Bronchial epithelial cell (primary cell): ENCODE results near the gene TRRAP. TPM values are rescaled to one million over a fixed set of nuclear protein-coding genes. Genes with fewer than 3 reads are reported as not detected.

Source experiments
- DNase-seq: peaks from one replicate; pipeline ENCODE4 v3.0.0-alpha.2; 2010; ENCODE audit warnings: low read depth
- FAIRE-seq: peaks from 2 replicates; lab custom pipeline; 2011; peaks lifted over from hg19 to GRCh38; lab: Jason Lieb, UNC
- H3K27me3 ChIP-seq: 2 replicates; pipeline ENCODE4 v1.5.1; 2011; ENCODE audit warnings: low read length; ENCODE audit not compliant: control insufficient read depth, insufficient read depth
- H3K36me3 ChIP-seq: 2 replicates; pipeline ENCODE4 v1.5.1; 2011; ENCODE audit warnings: low read length; ENCODE audit not compliant: control insufficient read depth, insufficient read depth
- H3K4me3 ChIP-seq: 2 replicates; pipeline ENCODE4 v1.5.1; 2011; ENCODE audit warnings: mild to moderate bottlenecking, low read depth, low read length, control low read depth
- CTCF ChIP-seq: IDR thresholded peaks from 2 replicates; pipeline ENCODE4 v1.5.1; 2011; ENCODE audit warnings: mild to moderate bottlenecking, moderate library complexity, low read length, control low read depth, inconsistent platforms; ENCODE audit not compliant: insufficient read depth, severe bottlenecking
- total RNA-seq: library from RNA; depleted of rRNA; stranded (reverse); fragments of >200 nt; gene quantifications from 2 replicates; pipeline ENCODE4 v1.2.1, GENCODE V29; 2014

The TRRAP gene
- total RNA-seq, 1 donor from 2014 or later = 8.2 TPM

- Histone ChIP-seq H3K27me3 (peaks cover 13% of the 10 kb centered on the region), H3K36me3 (no peaks in the 10 kb centered on the region), H3K4me3 (no peak overlapping the region)
- DNase-seq (no peak), FAIRE-seq (no peak)
- TF ChIP-seq CTCF = no peak
Observed at GRCh38 chr7:98868450-98868849, 9.9 kb upstream of the TRRAP start.

- TF ChIP-seq CTCF = no peak
- Histone ChIP-seq H3K4me3 (no peak overlapping the region), H3K27me3 (peaks cover 13% of the 10 kb centered on the region), H3K36me3 (no peaks in the 10 kb centered on the region)
- DNase-seq = no peak
- FAIRE-seq = no peak
Observed at GRCh38 chr7:98869027-98869596, 9.2 kb upstream of the TRRAP start.

DNA sequence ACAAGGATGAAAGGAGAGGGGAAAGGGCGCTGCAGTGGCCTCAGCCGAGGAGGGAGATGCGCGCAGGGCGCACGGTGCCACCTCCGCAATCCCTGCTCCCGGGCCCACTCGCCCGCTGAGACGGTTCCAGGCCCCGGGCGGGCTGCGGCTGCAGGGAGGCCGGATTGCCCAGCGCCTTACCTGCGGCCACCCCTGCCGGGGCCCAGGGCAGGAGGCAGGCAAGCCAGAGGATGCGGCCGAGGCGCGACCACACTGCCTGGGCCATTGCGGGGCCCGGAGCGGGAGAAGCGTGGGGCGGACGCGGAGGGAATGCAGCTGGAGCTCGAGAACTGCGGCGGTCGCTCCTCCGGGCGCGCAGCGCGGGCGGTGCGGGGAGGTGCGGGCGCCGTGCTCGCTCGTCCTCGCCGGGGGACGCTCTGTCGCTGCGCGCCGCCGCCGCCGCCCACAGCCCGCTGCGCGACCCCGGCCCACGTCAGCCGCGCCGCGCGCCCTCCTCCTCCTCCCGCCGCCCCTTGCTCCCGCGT is 8.7 kb upstream of the TRRAP start, which contains the start of gene TMEM130:
Gene TMEM130 (minus strand): TSS at position 418 of the 524 bp plus-strand sequence. CDS start 153 bp downstream, at position 265.
- FAIRE-seq (no peak), DNase-seq (no peak)
- Histone ChIP-seq H3K4me3 (peak within 1 kb of the TSS; percentile 22), H3K36me3 (no peaks in the 10 kb centered on the region), H3K27me3 (peaks cover 13% of the 10 kb centered on the region)
- TF ChIP-seq CTCF = no peak

DNA sequence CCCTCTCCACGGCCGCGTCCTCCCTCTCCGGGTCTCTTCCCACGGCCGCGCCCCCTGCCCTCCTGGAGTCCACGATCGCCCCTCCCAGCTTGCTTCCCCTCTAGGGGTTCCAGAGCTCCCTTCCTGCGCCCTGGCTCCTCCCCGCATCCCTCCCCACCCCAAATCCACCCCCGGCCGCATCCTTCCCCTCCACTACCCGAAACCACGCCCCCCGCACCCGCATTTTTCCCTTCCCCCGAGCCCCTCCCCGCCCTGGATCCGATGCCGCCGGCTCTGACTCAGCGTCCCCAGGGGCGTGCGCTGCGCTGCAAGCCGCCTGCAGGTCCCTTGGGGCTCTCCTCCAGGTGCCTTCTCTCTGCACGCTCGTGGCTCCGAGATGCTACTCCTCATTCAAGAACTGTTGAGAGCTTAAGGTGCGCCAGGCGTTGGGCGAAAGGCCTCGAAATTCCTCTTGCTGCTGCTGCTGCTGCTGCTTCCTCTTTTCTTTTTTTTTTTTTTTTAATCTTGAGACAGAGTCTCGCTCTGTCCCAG is 8.1 kb upstream of the TRRAP start:
- H3K27me3 ChIP-seq = peaks cover 13% of the 10 kb centered on the region
- peak; percentile 26 for DNase-seq
- H3K36me3 ChIP-seq = no peaks in the 10 kb centered on the region
- no peak for FAIRE-seq
- H3K4me3 ChIP-seq = peak overlapping the region; percentile 22
- TF ChIP-seq CTCF = no peak

GRCh38 chr7:98870807-98871491 is 7.4 kb upstream of the TRRAP start:
- TF ChIP-seq CTCF = no peak
- no peak for DNase-seq
- FAIRE-seq = no peak
- peaks cover 13% of the 10 kb centered on the region for H3K27me3 ChIP-seq
- H3K4me3 ChIP-seq = no peak overlapping the region
- H3K36me3 ChIP-seq = no peaks in the 10 kb centered on the region
